ENCODE results near the gene NANOS3. TPM values are rescaled to one million over a fixed set of nuclear protein-coding genes. Genes with fewer than 3 reads are reported as not detected.

The NANOS3 gene
- total and polyA plus RNA-seq, 2 of the 13 experiments (the other 11 are each of a cell fraction or from before 2014, with no cell fraction given) = 0.21 TPM; not detected in 1

DNA sequence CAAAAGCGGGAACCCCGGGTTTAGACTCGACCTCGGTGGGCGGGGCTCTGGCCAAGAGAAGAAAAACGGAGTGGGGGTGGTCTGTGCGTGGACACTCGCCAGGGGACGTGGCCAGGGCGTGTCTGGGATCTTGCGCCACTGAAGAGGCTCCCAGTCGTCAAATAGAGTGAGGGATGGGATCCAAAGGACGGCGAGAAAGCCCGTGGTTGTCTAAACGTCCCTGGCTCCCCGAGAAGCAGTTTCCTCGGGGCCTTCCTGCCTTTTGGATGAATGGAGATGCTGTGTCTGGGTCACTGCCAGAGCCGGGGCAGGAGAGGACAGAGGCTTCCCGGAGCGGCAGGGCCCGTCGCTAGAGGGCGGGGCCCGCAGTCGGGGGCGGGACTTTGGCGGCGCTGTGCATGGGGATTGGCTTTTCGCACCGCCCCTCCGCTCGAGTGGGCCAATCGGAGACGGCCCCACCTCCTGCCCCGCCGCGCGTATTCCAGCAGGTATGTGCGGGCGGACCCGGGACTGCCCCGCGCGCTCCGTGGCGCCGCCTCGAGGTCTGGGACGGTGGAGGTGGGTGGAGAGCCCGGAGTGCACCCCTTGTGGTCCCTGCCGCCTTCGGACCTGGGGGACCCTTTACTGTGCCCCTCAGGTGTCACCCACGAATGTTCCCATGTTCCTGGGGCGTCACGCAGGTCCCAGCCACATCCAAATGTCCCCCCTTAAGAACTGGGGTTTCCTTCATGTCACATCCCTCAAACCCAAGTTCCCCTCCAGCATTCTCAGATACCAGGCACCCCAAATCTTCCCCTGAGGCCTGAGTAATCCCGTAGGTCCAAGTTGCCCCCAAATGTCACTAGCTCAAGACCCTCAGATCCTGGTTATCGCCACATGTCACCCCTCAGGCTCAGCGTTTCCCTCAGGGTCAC lies 43.3 kb upstream of the NANOS3 start (continued):
- TF ChIP-seq ZNF407 (CRISPR knock-in tag; IDR thresholded peaks at IDR 0.05; ENCODE audit: not compliant biosample characterization) = peak; percentile 86
- peak; percentile 84; the same call in 1 of the 2 replicates for TF ChIP-seq BCL3 (CRISPR knock-in tag; IDR thresholded peaks at IDR 0.05)
- no peak for TF ChIP-seq SOX13 (IDR thresholded peaks at IDR 0.05)
- TF ChIP-seq SOX13 (CRISPR knock-in tag; conservative IDR thresholded peaks at IDR 0.05 in 1 of 2, IDR thresholded peaks at IDR 0.05 in 1 of 2) = peak in 1 of 2 experiments; percentile 23; a peak in 1 of 4 replicates
- TF ChIP-seq, protein P1, sequence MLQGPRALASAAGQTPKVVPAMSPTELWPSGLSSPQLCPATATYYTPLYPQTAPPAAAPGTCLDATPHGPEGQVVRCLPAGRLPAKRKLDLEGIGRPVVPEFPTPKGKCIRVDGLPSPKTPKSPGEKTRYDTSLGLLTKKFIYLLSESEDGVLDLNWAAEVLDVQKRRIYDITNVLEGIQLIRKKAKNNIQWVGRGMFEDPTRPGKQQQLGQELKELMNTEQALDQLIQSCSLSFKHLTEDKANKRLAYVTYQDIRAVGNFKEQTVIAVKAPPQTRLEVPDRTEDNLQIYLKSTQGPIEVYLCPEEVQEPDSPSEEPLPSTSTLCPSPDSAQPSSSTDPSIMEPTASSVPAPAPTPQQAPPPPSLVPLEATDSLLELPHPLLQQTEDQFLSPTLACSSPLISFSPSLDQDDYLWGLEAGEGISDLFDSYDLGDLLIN (CRISPR knock-in tag; IDR thresholded peaks at IDR 0.05; ENCODE audit: borderline replicate concordance) = peak; percentile 24; the same call in 1 of the 2 replicates
- no peak for TF ChIP-seq BCL6 (CRISPR knock-in tag; IDR thresholded peaks at IDR 0.05)
- TF ChIP-seq NFYB (CRISPR knock-in tag; IDR thresholded peaks at IDR 0.05) = peak; percentile 99
- TF ChIP-seq, protein P2, sequence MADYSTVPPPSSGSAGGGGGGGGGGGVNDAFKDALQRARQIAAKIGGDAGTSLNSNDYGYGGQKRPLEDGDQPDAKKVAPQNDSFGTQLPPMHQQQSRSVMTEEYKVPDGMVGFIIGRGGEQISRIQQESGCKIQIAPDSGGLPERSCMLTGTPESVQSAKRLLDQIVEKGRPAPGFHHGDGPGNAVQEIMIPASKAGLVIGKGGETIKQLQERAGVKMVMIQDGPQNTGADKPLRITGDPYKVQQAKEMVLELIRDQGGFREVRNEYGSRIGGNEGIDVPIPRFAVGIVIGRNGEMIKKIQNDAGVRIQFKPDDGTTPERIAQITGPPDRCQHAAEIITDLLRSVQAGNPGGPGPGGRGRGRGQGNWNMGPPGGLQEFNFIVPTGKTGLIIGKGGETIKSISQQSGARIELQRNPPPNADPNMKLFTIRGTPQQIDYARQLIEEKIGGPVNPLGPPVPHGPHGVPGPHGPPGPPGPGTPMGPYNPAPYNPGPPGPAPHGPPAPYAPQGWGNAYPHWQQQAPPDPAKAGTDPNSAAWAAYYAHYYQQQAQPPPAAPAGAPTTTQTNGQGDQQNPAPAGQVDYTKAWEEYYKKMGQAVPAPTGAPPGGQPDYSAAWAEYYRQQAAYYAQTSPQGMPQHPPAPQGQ (CRISPR knock-in tag; IDR thresholded peaks at IDR 0.05; ENCODE audit: borderline replicate concordance) = peak; percentile 34; the same call in 1 of the 2 replicates
- peak; percentile 50 for TF ChIP-seq HOXA3 (CRISPR knock-in tag; IDR thresholded peaks at IDR 0.05)
- TF ChIP-seq SRSF1 (optimal IDR thresholded peaks at IDR 0.05; ENCODE audit: low read depth, low read length) = peak; percentile 14
- TF ChIP-seq ZNF382 (CRISPR knock-in tag; IDR thresholded peaks at IDR 0.05; ENCODE audit: borderline replicate concordance) = no peak
- no peak for TF ChIP-seq CEBPG (CRISPR knock-in tag; IDR thresholded peaks at IDR 0.05)
- TF ChIP-seq ZGPAT (CRISPR knock-in tag; IDR thresholded peaks at IDR 0.05) = no peak

All from HepG2 (cell line).